Activated CD4-positive, CD25-positive, alpha-beta regulatory T cell treated with anti-CD3 and anti-CD28 coated beads, Interleukin-2, amount 50 U/mL, for 24 hours (primary cell): ENCODE data around the gene RANGAP1.
A peak's percentile ranks its signal among the peaks of the same experiment; 100 is the strongest.

Source experiments
- ATAC-seq, 2 donors: fragments of 150-1000 bp; cut with Tn5 transposase; one replicate each; pipeline ENCODE4 v1.10.0; 2021; ENCODE audit warnings: mild to moderate bottlenecking in 1 of 2, moderate library complexity in 1 of 2

The RANGAP1 gene

DNA sequence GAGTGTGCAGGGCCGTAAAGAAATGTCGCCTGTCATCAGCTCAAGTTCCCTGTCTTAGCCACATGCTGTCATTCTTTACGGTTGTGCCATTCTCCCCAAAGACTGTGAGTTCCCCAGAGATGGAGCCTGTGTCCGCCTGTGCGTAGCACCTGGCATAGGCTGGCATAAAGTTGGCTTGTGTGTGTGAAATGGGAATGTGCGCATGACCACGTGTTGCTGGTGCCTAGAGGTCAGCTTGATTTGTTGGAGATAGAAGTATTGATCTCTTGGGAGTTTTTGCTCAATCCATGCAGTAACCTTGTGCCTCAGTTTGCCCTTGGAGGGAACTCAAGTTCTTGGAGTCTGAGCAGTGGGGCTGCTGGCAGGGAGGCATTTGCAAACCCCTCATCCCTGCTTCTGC, 54.6 kb downstream of the RANGAP1 start:
- ATAC-seq, result no peak

DNA sequence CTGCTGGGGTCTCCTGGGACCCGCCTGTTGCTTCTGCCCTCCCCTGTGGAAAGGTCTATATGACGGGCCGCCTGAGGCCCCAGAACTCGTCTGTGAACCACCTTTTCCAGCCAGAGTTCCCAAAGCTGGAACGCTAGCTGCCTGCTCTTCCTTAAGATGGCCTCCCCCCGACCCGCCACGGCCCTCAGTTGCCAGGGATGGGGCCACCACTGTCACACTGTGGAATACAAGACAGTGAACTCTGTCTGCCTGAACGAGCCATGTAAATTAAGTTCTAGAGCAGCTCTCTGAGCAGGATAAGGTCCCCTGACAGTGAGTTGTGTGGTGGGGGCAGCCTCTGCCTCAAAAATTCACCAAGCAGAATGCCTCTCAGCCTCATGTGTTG, 55.6 kb downstream of the RANGAP1 start:
- no peak for ATAC-seq

DNA sequence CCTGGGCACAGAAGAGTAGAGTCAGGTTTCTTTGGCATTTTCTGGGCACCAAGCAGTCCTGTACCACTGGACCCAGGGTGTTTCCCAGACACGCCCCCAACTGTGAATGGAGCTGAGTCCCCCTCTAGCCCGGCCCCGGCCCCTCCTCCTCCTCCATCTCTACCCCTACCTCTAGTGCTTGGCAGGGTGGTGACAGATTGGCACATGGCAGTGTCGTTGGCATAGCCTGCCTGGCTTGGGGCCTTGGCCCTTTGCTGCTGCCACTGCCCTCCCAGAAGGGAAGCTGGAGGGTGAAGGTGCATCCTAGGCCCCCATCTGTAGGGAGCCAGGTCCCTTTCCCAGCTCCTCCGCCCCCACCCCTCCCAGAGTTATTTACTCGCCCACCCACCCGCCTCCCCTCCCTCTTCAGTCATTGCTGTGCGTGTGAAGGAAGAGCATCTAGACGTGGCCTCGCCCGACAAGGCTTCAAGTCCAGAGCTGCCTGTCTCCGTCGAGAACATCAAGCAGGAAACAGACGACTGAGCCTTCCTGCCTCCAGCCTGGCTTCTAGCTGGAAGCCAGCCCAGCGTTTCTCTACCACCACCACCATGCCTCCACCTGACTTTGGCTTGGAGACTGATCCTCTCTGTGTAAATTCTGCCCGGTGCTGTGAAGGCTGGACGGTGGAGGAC, 56.1 kb downstream of the RANGAP1 start:
- ATAC-seq, result no peak

DNA sequence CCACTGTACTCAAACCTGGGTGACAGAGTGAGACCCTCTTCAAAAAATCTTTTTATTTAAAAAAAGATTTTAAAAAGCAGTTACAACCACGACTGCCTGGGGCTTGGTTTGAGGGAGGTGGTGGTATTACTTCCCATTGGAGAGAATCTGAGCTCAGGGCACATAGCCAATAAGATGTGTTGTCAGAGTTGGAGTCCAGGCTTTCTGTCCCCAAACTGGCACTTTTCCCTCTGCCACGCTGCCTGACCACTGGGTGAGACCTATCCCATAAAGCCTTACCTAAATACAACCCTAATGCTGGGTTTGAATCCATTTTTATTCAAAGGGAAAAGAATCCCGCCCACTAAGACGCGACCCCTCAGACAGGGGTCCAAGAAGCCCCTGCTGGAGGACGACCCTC, 56.8 kb downstream of the RANGAP1 start:
- no peak for ATAC-seq

DNA sequence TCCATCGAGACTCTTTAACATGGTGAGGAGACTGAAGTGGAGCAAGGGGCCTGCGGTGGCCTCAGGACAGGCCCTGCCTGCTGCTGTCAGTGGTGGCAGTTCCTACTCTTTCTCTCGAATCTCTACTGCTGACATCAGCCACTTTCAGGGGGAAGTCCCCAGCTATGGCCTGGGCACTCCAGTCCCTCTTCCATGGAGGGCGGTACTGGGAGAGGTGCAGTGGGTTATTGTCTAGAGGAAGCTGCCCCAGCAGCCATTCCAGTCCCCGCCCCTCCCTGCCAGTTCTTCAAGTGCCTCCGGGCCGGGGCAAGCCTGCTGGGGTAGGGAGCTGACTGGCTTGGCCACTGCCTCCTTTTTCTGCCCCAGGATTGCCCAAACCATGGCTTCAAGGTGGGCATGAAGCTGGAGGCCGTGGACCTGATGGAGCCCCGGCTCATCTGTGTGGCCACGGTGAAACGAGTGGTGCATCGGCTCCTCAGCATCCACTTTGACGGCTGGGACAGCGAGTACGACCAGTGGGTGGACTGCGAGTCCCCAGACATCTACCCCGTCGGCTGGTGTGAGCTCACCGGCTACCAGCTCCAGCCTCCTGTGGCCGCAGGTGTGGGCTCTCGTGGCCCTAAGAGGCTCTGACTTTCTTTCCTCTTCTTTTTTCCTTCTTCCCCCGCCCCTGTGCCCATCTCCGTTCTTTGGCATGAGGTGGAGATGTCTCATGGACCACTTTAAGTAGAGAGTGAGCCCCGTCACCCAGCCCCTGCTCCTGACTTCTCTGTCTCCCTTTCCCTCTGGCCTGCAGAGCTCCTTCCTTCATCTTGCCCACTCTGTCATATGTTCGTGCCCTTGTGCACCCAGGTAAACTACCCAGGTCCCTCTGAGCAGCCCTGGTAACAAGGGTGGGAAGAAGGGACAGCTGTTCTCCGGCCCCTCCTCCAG, 59.0 kb downstream of the RANGAP1 start:
- ATAC-seq, result no peak

DNA sequence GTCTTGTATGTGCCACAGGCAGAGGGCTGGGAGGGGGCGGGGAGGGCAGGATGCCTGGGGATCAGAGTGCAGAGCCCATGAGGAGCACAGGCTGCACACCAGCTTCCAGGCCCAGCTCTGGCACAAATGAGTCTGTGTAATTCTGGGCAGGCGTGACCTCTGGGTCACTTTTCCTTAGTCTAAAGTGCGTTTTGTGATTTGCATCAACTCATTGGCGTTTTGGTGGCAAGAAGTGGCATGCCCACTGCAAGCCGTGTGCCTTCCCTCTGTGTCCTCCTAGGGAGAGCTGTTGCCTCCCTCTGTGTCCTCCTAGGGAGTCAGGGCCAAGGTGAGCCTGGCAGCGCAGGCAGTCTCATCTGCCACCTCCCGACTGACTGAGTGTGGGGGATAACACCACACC, 62.5 kb downstream of the RANGAP1 start:
- ATAC-seq, result no peak

DNA sequence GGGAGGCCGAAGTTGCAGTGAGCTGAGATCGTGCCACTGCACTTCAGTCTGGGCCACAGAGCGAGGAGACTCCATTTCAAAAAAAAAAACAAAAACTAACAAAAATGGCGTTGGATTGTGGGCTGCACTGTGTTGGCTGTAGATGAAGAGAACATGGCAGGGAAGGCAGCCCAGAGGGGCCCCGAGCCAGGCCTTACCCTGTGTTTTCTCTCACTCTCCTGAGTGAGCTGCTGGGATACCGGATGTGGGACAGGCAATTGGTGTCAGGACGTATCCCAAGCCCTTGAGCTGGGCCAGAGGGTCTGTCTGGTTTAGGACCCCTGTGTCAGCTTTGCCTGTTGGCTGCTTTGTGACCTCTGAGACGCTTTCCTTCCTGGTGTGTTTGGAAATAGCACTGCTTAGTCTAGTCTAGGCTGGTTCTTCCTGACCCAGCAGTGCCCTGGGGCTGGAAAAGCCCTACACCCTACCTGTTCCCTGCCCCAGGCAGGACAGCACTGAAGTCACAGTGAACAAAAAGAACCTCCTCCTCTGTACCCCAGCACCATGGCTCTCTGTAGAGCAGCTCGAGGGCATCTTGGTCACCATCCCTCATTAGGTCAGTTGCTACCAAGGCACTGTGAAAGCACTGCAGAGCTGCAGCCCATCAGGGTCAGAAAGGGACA, 63.0 kb downstream of the RANGAP1 start:
- no peak for ATAC-seq

DNA sequence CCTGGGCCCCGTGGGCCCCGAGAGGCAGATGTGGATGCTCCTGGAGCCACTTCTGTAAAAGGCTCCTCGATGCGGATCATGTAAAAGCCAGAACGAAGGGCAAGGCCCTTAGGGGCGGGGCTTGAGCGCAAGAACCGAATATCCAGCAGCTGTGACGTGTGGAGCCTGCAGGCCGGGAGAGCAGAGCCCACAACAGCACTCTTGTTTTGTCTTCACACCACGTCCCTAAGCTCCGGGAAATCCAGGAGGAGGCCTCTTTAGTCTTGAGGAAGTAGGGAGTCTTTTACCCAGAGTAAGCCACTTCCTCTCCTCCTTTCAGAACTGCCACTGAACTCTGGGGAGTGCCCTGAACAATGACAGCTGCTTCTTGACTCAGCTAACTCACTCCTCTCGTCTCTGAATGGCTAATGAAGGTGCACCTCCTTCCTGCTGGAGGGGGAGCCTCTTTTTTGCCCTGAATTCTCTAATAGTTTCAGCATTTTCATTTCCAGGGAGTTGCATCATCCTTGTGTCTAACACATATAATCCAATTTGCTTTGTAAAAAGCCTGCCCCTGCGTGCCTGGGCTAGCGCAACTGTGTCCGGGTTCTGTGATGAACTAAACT, 68.3 kb downstream of the RANGAP1 start:
- peak; percentile 93 to 95 for ATAC-seq

DNA sequence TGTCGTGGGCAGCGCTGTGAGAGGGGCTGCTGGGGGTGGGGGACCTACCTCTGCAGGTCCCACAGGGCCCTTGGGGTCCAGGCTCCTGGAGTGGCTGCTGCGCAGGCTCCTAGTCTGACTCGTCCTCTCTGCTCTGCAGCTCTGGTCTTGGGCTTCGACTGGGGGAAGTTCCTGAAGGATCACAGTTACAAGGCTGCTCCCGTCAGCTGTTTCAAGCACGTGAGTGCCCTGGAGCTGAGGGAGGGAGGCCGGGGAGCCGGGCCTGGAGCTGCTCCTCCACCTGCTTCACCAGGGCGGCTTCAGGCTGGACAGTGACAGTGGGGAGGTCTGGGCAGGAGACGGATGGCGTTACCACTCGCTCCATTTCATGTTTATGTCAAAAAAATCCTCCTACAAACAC, 69.0 kb downstream of the RANGAP1 start:
- no peak for ATAC-seq

DNA sequence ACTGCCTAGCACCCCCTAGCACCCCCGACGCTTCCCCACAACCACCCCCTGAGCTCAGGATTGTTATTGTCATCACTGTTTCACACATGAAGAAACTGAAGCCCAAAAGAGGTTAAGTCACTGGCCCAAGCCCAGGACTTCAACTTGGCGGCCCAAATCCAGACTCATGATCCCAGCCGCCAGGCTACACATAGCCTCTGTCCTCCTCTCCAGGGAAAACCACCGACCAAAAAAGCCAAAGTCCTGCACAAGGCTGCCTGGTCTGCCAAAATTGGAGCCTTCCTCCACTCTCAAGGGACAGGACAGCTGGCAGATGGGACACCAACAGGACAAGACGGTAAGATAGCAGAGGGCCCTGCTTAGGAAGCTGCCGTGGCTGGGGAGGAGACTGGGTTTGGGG, 70.1 kb downstream of the RANGAP1 start:
- ATAC-seq, result no peak

DNA sequence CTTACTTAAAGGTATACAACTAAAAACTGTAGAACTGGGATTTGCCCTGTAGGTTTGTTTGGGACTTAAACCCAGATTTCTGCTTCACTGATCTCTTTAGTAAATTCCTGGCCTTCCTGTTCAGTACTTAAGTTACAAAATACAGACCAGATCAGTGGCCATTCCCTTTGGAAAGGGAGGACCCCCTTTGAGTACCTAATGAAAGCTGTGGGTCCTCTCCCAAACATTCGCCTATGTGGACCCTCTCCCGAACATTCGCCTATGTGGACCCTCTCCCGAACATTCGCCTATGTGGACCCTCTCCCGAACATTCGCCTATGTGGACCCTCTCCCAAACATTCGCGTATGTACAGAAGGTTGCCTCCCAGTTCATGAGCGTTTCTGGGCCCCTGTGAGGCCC, 70.6 kb downstream of the RANGAP1 start:
- ATAC-seq, result no peak

DNA sequence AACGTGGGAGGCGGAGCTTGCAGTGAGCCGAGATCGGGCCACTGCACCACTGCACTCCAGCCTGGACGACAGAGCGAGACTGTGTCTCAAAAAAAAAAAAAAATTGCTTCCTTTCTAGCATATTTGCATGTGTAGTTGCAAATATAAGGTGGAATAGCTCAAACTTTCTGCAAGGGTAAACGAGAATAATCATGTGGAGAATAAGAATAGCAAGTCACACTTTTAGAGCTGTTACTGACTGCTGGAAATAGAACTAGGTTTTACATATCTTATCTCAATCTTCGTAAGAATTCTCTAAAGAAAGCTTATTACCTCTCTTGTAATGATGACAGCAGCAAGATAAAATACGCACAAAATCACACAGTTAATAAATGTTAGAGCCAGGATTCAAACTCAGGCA, 79.3 kb downstream of the RANGAP1 start:
- no peak for ATAC-seq

DNA sequence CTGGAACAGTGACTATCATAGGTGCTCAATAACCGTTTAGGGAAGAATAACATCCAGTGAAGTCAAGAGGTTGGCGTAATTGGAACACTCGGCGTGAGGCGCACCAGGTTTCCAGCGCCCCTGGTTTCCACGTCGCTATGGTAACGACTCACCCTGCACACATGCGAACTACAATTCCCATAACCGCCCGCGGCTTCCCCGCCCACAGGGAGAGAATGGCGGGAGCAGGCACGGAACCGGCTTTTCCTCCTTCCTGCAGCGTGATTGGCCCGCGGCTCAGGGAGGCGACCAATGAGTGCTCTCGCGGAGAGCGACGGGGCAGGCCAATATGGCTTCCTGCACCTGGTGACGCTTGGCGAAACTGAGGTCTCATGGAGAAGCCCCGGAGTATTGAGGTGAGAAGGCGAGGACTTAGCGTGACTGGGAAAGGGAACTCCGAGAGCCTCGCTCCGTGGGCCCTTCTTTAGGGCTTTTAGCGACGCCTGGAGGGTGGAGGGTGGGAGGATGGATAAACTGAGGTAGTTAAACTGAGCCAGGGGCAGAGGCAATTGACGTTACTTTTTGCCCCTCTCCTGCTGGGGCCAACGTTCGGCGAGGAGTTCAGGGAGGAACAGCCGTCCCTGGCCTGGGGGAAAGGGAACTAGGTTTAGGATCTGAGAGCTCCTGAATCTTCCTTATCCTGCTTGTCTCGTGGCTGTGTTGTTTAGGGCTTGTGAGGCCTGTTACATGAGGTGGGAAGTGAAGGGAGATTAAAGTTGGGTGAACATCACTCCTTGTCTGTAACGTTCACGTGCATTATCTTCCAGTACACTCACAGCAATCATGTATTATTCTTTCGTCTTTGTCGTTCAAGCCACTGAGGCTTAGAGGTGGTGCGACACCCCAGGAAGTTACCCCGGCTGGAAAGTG, 80.7 kb downstream of the RANGAP1 start, which contains the start of gene L3MBTL2:
TSS of gene L3MBTL2 (plus strand) at position 321 of the 909 bp plus-strand sequence. CDS start at position 372, 51 bp downstream.
- peak; percentile 100 for ATAC-seq

DNA sequence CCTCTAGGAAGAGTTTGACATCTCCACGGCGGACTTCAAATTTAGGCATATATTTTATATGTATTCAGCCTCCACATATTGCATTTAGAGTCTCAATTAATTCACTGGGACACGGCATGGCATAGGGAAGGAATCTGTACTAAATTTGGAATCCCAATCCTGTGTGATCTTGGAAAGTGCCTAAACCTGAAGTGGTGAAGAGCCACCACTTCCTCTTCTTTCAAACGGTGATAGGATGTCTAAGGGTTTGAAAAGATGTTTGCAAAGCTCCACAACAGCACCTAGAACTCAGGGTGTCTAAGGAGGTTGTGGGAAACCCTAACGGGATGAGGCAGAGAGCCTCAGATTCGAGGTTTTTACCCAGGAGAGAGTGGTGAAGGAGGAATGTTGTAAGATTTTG, 81.9 kb downstream of the RANGAP1 start:
- no peak for ATAC-seq

DNA sequence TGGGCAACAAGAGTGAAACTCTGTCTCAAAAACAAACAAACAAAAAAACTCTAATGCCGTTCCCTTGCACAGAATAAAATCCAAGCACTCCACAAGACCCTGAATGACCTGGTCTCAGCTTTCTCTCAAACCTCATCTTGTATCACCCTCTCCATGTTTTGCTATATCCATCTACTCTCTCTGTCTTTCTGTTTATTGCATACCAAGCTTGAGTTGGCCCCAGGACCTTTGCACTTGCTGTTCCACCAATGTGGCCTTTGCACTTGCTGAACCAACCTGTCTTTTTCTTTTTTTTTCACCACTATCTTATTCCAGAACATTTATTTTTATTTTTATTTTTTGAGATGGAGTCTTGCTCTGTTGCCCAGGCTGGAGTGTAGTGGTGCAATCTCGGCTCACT, 82.9 kb downstream of the RANGAP1 start:
- ATAC-seq, result no peak

DNA sequence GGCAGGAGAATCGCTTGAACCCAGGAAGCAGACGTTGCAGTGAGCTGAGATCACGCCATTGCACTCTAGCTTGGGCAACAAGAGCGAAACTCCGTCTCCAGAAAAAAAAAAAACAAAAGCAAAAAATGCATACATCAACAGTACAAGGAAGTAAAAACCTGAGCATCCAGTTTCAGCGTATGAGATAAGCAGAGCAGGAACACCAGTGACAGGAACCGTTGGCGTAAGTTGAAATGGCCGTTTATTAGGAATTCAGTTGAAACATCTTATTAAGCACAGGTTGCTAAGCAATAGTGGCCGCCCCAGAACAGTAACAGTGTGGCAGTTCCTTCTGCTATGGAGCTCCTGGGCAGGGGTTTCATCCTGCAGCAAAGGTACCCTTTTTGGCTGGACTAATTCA, 84.8 kb downstream of the RANGAP1 start:
- ATAC-seq, result no peak

DNA sequence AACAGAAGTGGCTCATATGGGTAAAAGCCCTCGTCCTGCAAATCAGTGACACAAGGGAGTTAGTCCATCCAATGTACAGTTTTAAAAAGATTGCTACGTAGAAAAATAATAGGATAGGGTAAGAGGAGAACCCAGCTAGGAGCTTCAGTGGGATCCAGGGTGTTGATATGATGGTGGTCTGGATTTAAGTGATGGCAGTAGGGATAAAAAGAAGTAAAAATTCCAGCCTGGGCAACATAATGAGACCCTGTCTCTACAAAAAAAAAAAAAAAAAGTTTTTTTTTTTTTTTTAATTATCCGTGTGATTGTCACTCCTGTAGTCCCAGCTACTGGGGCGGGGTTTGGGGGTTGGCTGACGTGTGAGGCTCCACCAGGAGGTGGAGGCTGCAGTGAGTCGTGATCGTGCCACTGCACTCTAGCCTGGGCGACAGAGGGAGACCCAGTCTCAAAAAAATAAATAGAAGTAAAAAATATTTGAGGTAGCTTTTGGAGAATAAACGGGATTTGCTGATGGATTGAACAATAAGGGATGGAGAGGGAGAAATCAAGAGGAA, 87.9 kb downstream of the RANGAP1 start:
- ATAC-seq, result peak; percentile 46 to 63

DNA sequence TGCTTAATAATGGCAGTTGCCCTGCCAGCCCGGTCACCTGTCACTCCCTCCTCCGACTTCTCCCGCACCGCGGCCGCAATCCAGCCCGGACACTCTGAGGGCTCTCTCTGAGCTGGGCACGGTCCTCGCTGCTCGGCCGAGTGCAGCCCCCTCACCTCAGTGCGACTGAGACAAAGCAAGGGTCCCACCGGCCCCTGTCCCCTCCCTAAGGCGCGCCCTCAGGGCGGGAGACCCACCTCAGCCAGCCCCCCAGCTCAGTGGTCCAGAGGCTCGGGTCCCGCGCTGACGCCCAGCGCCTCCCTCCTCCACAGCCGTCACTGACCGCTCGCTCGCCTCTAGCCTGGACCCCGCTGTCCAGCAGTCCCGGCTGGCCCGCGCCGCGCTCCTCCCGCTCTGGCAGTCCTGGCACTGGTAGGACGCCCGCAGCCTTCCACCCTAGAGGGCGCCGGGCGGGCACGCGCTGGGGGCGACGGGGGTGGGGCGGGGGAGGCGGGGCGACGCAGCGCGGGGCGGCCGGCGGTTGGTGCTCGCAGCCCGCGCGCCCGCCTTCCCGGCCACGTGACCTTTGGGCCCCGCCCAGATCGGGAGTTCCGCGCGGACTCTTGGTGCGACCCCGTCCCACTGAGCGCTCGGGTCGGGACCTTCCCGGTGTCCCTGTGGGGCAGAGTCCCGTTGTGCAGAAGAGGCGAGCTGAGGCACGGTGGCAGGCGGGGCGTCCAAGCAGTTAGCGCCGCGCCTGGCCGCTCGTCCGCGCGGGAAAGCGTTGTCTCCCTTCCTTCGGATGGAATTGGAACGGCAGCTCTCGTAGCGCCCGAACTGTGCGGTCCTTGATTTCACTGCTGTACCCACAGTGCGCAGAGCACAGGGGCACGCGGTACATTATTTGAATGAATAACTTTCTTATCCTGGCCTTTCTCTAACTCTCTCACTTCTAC, 88.7 kb downstream of the RANGAP1 start:
- ATAC-seq, result peak; percentile 88 to 89
